Ovary (tissue), 3 donors: ENCODE data around the gene LAMTOR4.

Experiments
- EP300 ChIP-seq: sonication (generic); formaldehyde crosslinking; IDR thresholded peaks from one replicate; pipeline ENCODE4 v1.6.1; 2017; ENCODE audit warnings: antibody characterized with exemption
- POLR2A ChIP-seq: fragments of 450-650 bp; IDR thresholded peaks from one replicate; pipeline ENCODE4 v1.6.1; 2017; ENCODE audit warnings: antibody characterized with exemption, mild to moderate bottlenecking, moderate library complexity
- TF ChIP-seq, protein P1 (sequence below), 3 donors: fragments of 450-650 bp in 2 of 3; fragments of 200-600 bp in 1 of 3; IDR thresholded peaks; one replicate each; pipeline versions ENCODE4 v1.5.1 to v1.8.0; 2016 to 2022; ENCODE audit warnings: antibody characterized with exemption in 3 of 3, mild to moderate bottlenecking in 1 of 3
- donor health status: DM: no; HTN: no; CAD: no.

- TF ChIP-seq, protein P1, sequence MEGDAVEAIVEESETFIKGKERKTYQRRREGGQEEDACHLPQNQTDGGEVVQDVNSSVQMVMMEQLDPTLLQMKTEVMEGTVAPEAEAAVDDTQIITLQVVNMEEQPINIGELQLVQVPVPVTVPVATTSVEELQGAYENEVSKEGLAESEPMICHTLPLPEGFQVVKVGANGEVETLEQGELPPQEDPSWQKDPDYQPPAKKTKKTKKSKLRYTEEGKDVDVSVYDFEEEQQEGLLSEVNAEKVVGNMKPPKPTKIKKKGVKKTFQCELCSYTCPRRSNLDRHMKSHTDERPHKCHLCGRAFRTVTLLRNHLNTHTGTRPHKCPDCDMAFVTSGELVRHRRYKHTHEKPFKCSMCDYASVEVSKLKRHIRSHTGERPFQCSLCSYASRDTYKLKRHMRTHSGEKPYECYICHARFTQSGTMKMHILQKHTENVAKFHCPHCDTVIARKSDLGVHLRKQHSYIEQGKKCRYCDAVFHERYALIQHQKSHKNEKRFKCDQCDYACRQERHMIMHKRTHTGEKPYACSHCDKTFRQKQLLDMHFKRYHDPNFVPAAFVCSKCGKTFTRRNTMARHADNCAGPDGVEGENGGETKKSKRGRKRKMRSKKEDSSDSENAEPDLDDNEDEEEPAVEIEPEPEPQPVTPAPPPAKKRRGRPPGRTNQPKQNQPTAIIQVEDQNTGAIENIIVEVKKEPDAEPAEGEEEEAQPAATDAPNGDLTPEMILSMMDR (IDR thresholded peaks at IDR 0.05) = no peak
- TF ChIP-seq EP300 (no peak), POLR2A (no peak)
Measured at GRCh38 chr7:100120733-100121036, 28.0 kb upstream of the LAMTOR4 start.
